GM10847 (cell line): Measurements from ENCODE around the gene SLC17A7.

Experiments
- POLR2A ChIP-seq: IDR thresholded peaks from 2 replicates; pipeline ENCODE4 v1.6.1; 2011; ENCODE audit not compliant: insufficient read length; ENCODE audit errors: extremely low read depth

SLC17A7 gene

GRCh38 chr19:49409441-49410029, 31.8 kb downstream of the SLC17A7 start:
- no peak for TF ChIP-seq POLR2A

GRCh38 chr19:49408816-49409440, 32.4 kb downstream of the SLC17A7 start:
- TF ChIP-seq POLR2A, result no peak

GRCh38 chr19:49407482-49408015, 33.8 kb downstream of the SLC17A7 start:
- TF ChIP-seq POLR2A, result no peak

GRCh38 chr19:49407079-49407478, 34.2 kb downstream of the SLC17A7 start:
- no peak for TF ChIP-seq POLR2A

- no peak for TF ChIP-seq POLR2A
Measured at GRCh38 chr19:49403404-49404187, 37.7 kb downstream of the SLC17A7 start.

- TF ChIP-seq POLR2A, result no peak
Measured at GRCh38 chr19:49400029-49400428, 41.3 kb downstream of the SLC17A7 start.

- no peak for TF ChIP-seq POLR2A
Measured at GRCh38 chr19:49398931-49399330, 42.4 kb downstream of the SLC17A7 start.

GRCh38 chr19:49398001-49398615, 43.2 kb downstream of the SLC17A7 start:
- TF ChIP-seq POLR2A, result no peak

- no peak for TF ChIP-seq POLR2A
Measured at GRCh38 chr19:49396738-49397505, 44.4 kb downstream of the SLC17A7 start.

GRCh38 chr19:49395581-49396407, 45.5 kb downstream of the SLC17A7 start:
- no peak for TF ChIP-seq POLR2A

- no peak for TF ChIP-seq POLR2A
Measured at GRCh38 chr19:49393881-49394280, 47.4 kb downstream of the SLC17A7 start.

GRCh38 chr19:49391581-49392399, 49.5 kb downstream of the SLC17A7 start:
- no peak for TF ChIP-seq POLR2A

GRCh38 chr19:49390929-49391359, 50.4 kb downstream of the SLC17A7 start:
- TF ChIP-seq POLR2A, result no peak

GRCh38 chr19:49390131-49390928, 51.0 kb downstream of the SLC17A7 start:
- no peak for TF ChIP-seq POLR2A
